ENCODE measurements around the gene MANF. TPM values are rescaled to one million over a fixed set of nuclear protein-coding genes. Genes with fewer than 3 reads are reported as not detected.
A peak's percentile ranks its signal among the peaks of the same experiment; 100 is the strongest.
"Not testable (repeated sequence)": the region's sequence is repeated elsewhere in the genome, so short reads cannot be mapped to it uniquely, and the experiment has no call there.

The MANF gene
- polyA plus RNA-seq, 4 donors = 17.7 to 141 (median 65.9) TPM

DNA sequence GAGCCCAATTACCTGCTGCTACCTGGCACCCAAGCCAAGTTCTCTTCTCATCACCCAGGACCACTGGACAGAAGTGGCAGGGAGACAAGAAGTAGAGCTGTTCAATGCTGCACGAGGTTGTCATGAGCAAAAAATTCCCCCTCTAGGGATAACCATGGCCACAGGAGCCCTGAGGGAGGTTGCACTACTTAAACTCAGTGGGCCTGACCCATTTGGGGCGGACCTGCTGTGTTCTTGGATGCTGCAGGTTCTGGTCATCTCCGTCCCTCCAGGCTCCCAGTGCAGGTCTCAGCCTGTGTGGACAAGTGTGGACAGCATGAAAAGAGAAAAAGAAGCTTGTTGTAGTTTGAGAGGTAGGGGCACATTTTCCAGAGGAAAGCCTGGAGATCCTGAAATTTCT lies 26.1 kb upstream of the MANF start:
- no peak for DNase-seq
- Histone ChIP-seq H3K27ac (ENCODE audit: low read depth in 1 of 3, low read length in 2 of 3) (no peak overlapping the region), H3K4me3 (ENCODE audit: low read depth in 1 of 3, low read length in 3 of 3) (no peak overlapping the region), H3K36me3 (ENCODE audit: control insufficient read depth in 3 of 3, insufficient read depth in 2 of 3, low read depth in 1 of 3, low read length in 3 of 3) (no peaks in the 10 kb centered on the region), H3K9me3 (ENCODE audit: control insufficient read depth in 2 of 2, insufficient read depth in 1 of 2, low read depth in 1 of 2, low read length in 1 of 2) (no peaks in the 10 kb centered on the region), H3K4me1 (ENCODE audit: control insufficient read depth in 3 of 3, insufficient read depth in 2 of 3, low read depth in 1 of 3, low read length in 2 of 3) (no peaks in the 10 kb centered on the region), H3K27me3 (ENCODE audit: control insufficient read depth in 3 of 3, insufficient read depth in 3 of 3, low read length in 3 of 3) (no peaks in the 10 kb centered on the region)
- WGBS, 3 donors = 70 to 86% (median 80%) methylated on average over 3 of the region's 3 CpGs
- no peak for FAIRE-seq

GRCh38 chr3:51360806-51361205 lies 24.3 kb upstream of the MANF start:
- FAIRE-seq (no peak), DNase-seq (no peak)
- no peaks in the 10 kb centered on the region for H3K4me1 ChIP-seq (ENCODE audit: control insufficient read depth in 3 of 3, insufficient read depth in 2 of 3, low read depth in 1 of 3, low read length in 2 of 3)
- H3K9me3 ChIP-seq (ENCODE audit: control insufficient read depth in 2 of 2, insufficient read depth in 1 of 2, low read depth in 1 of 2, low read length in 1 of 2) = no peaks in the 10 kb centered on the region
- H3K27ac ChIP-seq (ENCODE audit: low read depth in 1 of 3, low read length in 2 of 3) = no peak overlapping the region
- WGBS, 3 donors = 85 to 90% (median 89%) methylated on average over 3 of the region's 3 CpGs
- no peak overlapping the region for H3K4me3 ChIP-seq (ENCODE audit: low read depth in 1 of 3, low read length in 3 of 3)
- no peaks in the 10 kb centered on the region for H3K36me3 ChIP-seq (ENCODE audit: control insufficient read depth in 3 of 3, insufficient read depth in 2 of 3, low read depth in 1 of 3, low read length in 3 of 3)
- no peaks in the 10 kb centered on the region for H3K27me3 ChIP-seq (ENCODE audit: control insufficient read depth in 3 of 3, insufficient read depth in 3 of 3, low read length in 3 of 3)

GRCh38 chr3:51361746-51362145 lies 23.3 kb upstream of the MANF start:
- no peaks in the 10 kb centered on the region for H3K9me3 ChIP-seq (ENCODE audit: control insufficient read depth in 2 of 2, insufficient read depth in 1 of 2, low read depth in 1 of 2, low read length in 1 of 2)
- 88 to 95% (median 89%) methylated on average over 6 of the region's 6 CpGs for WGBS, 3 donors
- H3K27me3 ChIP-seq (ENCODE audit: control insufficient read depth in 3 of 3, insufficient read depth in 3 of 3, low read length in 3 of 3) = no peaks in the 10 kb centered on the region
- DNase-seq (no peak), FAIRE-seq (no peak)
- H3K4me3 ChIP-seq (ENCODE audit: low read depth in 1 of 3, low read length in 3 of 3) = no peak overlapping the region
- no peak overlapping the region for H3K27ac ChIP-seq (ENCODE audit: low read depth in 1 of 3, low read length in 2 of 3)
- H3K36me3 ChIP-seq (ENCODE audit: control insufficient read depth in 3 of 3, insufficient read depth in 2 of 3, low read depth in 1 of 3, low read length in 3 of 3) = no peaks in the 10 kb centered on the region
- no peaks in the 10 kb centered on the region for H3K4me1 ChIP-seq (ENCODE audit: control insufficient read depth in 3 of 3, insufficient read depth in 2 of 3, low read depth in 1 of 3, low read length in 2 of 3)

- H3K27me3 ChIP-seq (ENCODE audit: control insufficient read depth in 3 of 3, insufficient read depth in 3 of 3, low read length in 3 of 3) = no peaks in the 10 kb centered on the region
- no peaks in the 10 kb centered on the region for H3K36me3 ChIP-seq (ENCODE audit: control insufficient read depth in 3 of 3, insufficient read depth in 2 of 3, low read depth in 1 of 3, low read length in 3 of 3)
- no peak overlapping the region for H3K27ac ChIP-seq (ENCODE audit: low read depth in 1 of 3, low read length in 2 of 3)
- no peaks in the 10 kb centered on the region for H3K4me1 ChIP-seq (ENCODE audit: control insufficient read depth in 3 of 3, insufficient read depth in 2 of 3, low read depth in 1 of 3, low read length in 2 of 3)
- FAIRE-seq (no peak), DNase-seq (no peak)
- no peak overlapping the region for H3K4me3 ChIP-seq (ENCODE audit: low read depth in 1 of 3, low read length in 3 of 3)
- WGBS, 3 donors = 77 to 83% (median 81%) methylated on average over 9 of the region's 9 CpGs
- H3K9me3 ChIP-seq (ENCODE audit: control insufficient read depth in 2 of 2, insufficient read depth in 1 of 2, low read depth in 1 of 2, low read length in 1 of 2) = no peaks in the 10 kb centered on the region
These were observed 22.6 kb upstream of the MANF start for GRCh38 chr3:51362476-51362875.

- H3K27ac ChIP-seq (ENCODE audit: low read depth in 1 of 3, low read length in 2 of 3); H3K4me3 ChIP-seq (ENCODE audit: low read depth in 1 of 3, low read length in 3 of 3); H3K9me3 ChIP-seq (ENCODE audit: control insufficient read depth in 2 of 2, insufficient read depth in 1 of 2, low read depth in 1 of 2, low read length in 1 of 2); H3K36me3 ChIP-seq (ENCODE audit: control insufficient read depth in 3 of 3, insufficient read depth in 2 of 3, low read depth in 1 of 3, low read length in 3 of 3); H3K4me1 ChIP-seq (ENCODE audit: control insufficient read depth in 3 of 3, insufficient read depth in 2 of 3, low read depth in 1 of 3, low read length in 2 of 3); H3K27me3 ChIP-seq (ENCODE audit: control insufficient read depth in 3 of 3, insufficient read depth in 3 of 3, low read length in 3 of 3); DNase-seq; FAIRE-seq: not testable (repeated sequence)
- WGBS, 3 donors = 79 to 83% (median 83%) methylated on average over 8 of the region's 8 CpGs
These were observed 16.8 kb upstream of the MANF start for GRCh38 chr3:51368276-51368675.

DNA sequence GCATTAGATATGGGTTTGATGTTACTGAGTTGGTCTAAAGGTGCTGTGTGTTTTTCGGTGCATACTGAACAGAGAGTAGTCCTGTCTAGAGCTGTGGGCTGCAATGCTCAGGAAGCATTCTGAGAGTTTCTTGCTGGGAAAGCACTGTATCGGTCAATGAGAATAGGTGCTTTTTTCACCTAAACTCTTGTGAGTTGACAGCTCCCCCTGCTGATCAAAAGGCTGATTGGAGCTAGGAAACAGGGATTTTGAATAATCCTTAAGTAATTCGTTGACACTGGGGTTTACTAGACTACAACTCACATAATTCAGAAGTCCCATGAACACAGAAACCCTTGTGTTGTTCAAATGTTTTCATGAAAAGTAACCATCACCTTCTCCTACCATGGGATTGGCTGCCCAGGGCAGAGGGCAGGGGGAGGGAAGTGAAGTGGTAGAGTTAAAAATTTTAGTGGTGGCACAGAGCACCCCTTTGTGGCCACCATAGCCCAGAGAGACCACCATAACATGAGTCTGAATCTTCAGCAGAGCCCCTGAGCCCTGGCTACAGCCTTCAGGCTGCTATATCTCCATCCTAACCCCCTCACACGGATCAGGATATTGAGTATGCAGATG lies 13.0 kb upstream of the MANF start:
- H3K9me3 ChIP-seq (ENCODE audit: control insufficient read depth in 2 of 2, insufficient read depth in 1 of 2, low read depth in 1 of 2, low read length in 1 of 2) = peaks cover 0 to 6% of the 10 kb centered on the region in 2 donors
- H3K4me1 ChIP-seq (ENCODE audit: control insufficient read depth in 3 of 3, insufficient read depth in 2 of 3, low read depth in 1 of 3, low read length in 2 of 3) = no peaks in the 10 kb centered on the region
- H3K36me3 ChIP-seq (ENCODE audit: control insufficient read depth in 3 of 3, insufficient read depth in 2 of 3, low read depth in 1 of 3, low read length in 3 of 3) = no peaks in the 10 kb centered on the region
- H3K4me3 ChIP-seq (ENCODE audit: low read depth in 1 of 3, low read length in 3 of 3) = no peak overlapping the region
- DNase-seq (peak; percentile 53 to 72), FAIRE-seq (no peak)
- 22 to 26% (median 23%) methylated on average over 4 of the region's 4 CpGs for WGBS, 3 donors
- H3K27me3 ChIP-seq (ENCODE audit: control insufficient read depth in 3 of 3, insufficient read depth in 3 of 3, low read length in 3 of 3) = no peaks in the 10 kb centered on the region
- no peak overlapping the region for H3K27ac ChIP-seq (ENCODE audit: low read depth in 1 of 3, low read length in 2 of 3)

DNA sequence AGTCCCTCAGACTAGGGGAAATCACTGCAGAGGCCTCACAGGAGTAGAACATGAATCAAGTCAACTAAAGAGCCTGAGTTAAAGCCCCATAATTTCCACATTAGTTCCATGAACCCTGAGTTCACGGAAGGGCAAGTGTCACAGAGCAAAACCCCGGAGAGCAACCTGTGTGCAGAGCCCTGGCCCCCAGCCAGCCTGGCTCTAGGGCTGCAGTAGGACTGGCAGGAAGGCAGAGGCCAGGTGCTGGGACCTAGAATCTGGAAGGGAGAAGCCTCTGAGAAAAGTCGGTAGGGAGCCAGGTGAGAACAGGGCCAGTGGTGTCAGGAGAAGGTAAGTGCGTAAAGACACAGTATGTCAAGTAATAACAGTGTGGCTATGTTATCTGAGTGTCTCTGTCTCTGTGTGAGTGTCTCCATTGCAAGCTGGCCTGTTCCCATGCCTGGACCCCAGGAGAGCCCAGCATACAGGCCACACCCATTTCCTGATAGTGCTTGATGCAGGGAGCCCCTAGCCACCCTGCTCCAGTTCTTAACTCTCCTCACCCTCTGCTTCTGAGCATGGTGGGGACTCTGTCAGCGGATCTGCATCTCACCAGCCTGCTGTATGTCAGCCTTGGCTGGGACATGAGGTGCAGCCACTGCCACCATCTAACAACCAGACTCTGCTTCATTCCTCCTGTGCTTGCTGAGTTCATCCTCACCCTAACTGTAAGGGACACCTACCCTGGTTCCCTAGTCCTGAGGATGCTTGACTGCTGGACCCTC lies 11.3 kb upstream of the MANF start:
- no peaks in the 10 kb centered on the region for H3K27me3 ChIP-seq (ENCODE audit: control insufficient read depth in 3 of 3, insufficient read depth in 3 of 3, low read length in 3 of 3)
- no peak overlapping the region for H3K4me3 ChIP-seq (ENCODE audit: low read depth in 1 of 3, low read length in 3 of 3)
- H3K27ac ChIP-seq (ENCODE audit: low read depth in 1 of 3, low read length in 2 of 3) = no peak overlapping the region
- 54 to 79% (median 60%) methylated on average over 5 of the region's 5 CpGs for WGBS, 3 donors
- DNase-seq (no peak), FAIRE-seq (no peak)
- H3K4me1 ChIP-seq (ENCODE audit: control insufficient read depth in 3 of 3, insufficient read depth in 2 of 3, low read depth in 1 of 3, low read length in 2 of 3) = no peaks in the 10 kb centered on the region
- H3K36me3 ChIP-seq (ENCODE audit: control insufficient read depth in 3 of 3, insufficient read depth in 2 of 3, low read depth in 1 of 3, low read length in 3 of 3) = no peaks in the 10 kb centered on the region
- H3K9me3 ChIP-seq (ENCODE audit: control insufficient read depth in 2 of 2, insufficient read depth in 1 of 2, low read depth in 1 of 2, low read length in 1 of 2) = no peaks in the 10 kb centered on the region

DNA sequence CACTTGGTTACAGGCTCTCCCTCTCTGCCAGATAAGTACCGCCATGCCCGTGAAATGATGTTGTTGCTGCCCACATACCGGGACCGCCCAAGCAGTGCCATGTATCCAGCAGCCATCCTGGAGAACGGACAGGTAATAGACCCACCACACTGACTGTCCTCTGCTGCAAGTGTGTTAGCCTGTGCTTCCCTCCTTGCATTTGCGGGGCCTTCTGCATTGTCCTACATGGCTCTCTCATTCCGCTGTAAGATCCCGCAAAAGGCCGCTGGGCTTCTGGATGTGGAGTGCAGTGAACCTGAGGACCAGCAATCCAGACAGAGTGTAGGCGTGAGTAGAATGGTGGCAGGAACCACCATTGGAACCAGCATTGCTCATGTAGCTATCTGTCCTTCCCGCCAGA lies 10.6 kb upstream of the MANF start:
- no peak for DNase-seq
- H3K36me3 ChIP-seq (ENCODE audit: control insufficient read depth in 3 of 3, insufficient read depth in 2 of 3, low read depth in 1 of 3, low read length in 3 of 3) = no peaks in the 10 kb centered on the region
- H3K27me3 ChIP-seq (ENCODE audit: control insufficient read depth in 3 of 3, insufficient read depth in 3 of 3, low read length in 3 of 3) = no peaks in the 10 kb centered on the region
- H3K4me3 ChIP-seq (ENCODE audit: low read depth in 1 of 3, low read length in 3 of 3) = no peak overlapping the region
- WGBS, 3 donors = 91 to 95% (median 94%) methylated on average over 11 of the region's 11 CpGs
- no peaks in the 10 kb centered on the region for H3K4me1 ChIP-seq (ENCODE audit: control insufficient read depth in 3 of 3, insufficient read depth in 2 of 3, low read depth in 1 of 3, low read length in 2 of 3)
- H3K9me3 ChIP-seq (ENCODE audit: control insufficient read depth in 2 of 2, insufficient read depth in 1 of 2, low read depth in 1 of 2, low read length in 1 of 2) = no peaks in the 10 kb centered on the region
- no peak for FAIRE-seq
- no peak overlapping the region for H3K27ac ChIP-seq (ENCODE audit: low read depth in 1 of 3, low read length in 2 of 3)

GRCh38 chr3:51375136-51375535 lies 10.0 kb upstream of the MANF start:
- Histone ChIP-seq H3K27me3 (ENCODE audit: control insufficient read depth in 3 of 3, insufficient read depth in 3 of 3, low read length in 3 of 3) (no peaks in the 10 kb centered on the region), H3K36me3 (ENCODE audit: control insufficient read depth in 3 of 3, insufficient read depth in 2 of 3, low read depth in 1 of 3, low read length in 3 of 3) (no peaks in the 10 kb centered on the region), H3K9me3 (ENCODE audit: control insufficient read depth in 2 of 2, insufficient read depth in 1 of 2, low read depth in 1 of 2, low read length in 1 of 2) (no peaks in the 10 kb centered on the region), H3K4me1 (ENCODE audit: control insufficient read depth in 3 of 3, insufficient read depth in 2 of 3, low read depth in 1 of 3, low read length in 2 of 3) (no peaks in the 10 kb centered on the region), H3K4me3 (ENCODE audit: low read depth in 1 of 3, low read length in 3 of 3) (no peak overlapping the region), H3K27ac (ENCODE audit: low read depth in 1 of 3, low read length in 2 of 3) (no peak overlapping the region)
- no peak for DNase-seq
- FAIRE-seq = no peak
